Measurements from ENCODE around the gene DPP10.

Gene DPP10

GRCh38 chr2:114426756-114427155, 15.7 kb upstream of the DPP10 start:
- TF ChIP-seq CTCF (conservative IDR thresholded peaks at IDR 0.05; ENCODE audit: low read depth, low read length) = no peak
- H3K4me3 ChIP-seq (ENCODE audit: low read length) = no peak overlapping the region
- DNase-seq (ENCODE audit: low read depth) = no peak

- TF ChIP-seq CTCF (conservative IDR thresholded peaks at IDR 0.05; ENCODE audit: low read depth, low read length) = no peak
- no peak overlapping the region for H3K4me3 ChIP-seq (ENCODE audit: low read length)
- DNase-seq (ENCODE audit: low read depth) = no peak
Observed at GRCh38 chr2:114436329-114436728, 6.1 kb upstream of the DPP10 start.

- TF ChIP-seq CTCF (conservative IDR thresholded peaks at IDR 0.05; ENCODE audit: low read depth, low read length) = no peak
- DNase-seq (ENCODE audit: low read depth) = no peak
- no peak overlapping the region for H3K4me3 ChIP-seq (ENCODE audit: low read length)
Observed at GRCh38 chr2:114446571-114446970, 4.1 kb downstream of the DPP10 start.

GRCh38 chr2:114450639-114451038, 8.2 kb downstream of the DPP10 start:
- TF ChIP-seq CTCF (conservative IDR thresholded peaks at IDR 0.05; ENCODE audit: low read depth, low read length) = no peak
- no peak overlapping the region for H3K4me3 ChIP-seq (ENCODE audit: low read length)
- no peak for DNase-seq (ENCODE audit: low read depth)

GRCh38 chr2:114456566-114456965, 14.1 kb downstream of the DPP10 start:
- DNase-seq (ENCODE audit: low read depth) = no peak
- no peak for TF ChIP-seq CTCF (conservative IDR thresholded peaks at IDR 0.05; ENCODE audit: low read depth, low read length)
- H3K4me3 ChIP-seq (ENCODE audit: low read length) = no peak overlapping the region

GRCh38 chr2:114457956-114458355, 15.5 kb downstream of the DPP10 start:
- TF ChIP-seq CTCF (conservative IDR thresholded peaks at IDR 0.05; ENCODE audit: low read depth, low read length) = no peak
- DNase-seq (ENCODE audit: low read depth) = no peak
- H3K4me3 ChIP-seq (ENCODE audit: low read length) = no peak overlapping the region

GRCh38 chr2:114461116-114461515, 18.7 kb downstream of the DPP10 start:
- TF ChIP-seq CTCF (conservative IDR thresholded peaks at IDR 0.05; ENCODE audit: low read depth, low read length) = no peak
- no peak overlapping the region for H3K4me3 ChIP-seq (ENCODE audit: low read length)
- DNase-seq (ENCODE audit: low read depth) = no peak

Data from retinal pigment epithelial cell (primary cell).